Thyroid gland (tissue), 4 donors: ENCODE results near the gene RYR3.

Source experiments
- CTCF ChIP-seq, 6 experiments: fragments of 200-600 bp in 3 of 6; fragments of 450-650 bp in 3 of 6; sonication (generic) in 3 of 6; IDR thresholded peaks; one replicate each; pipeline ENCODE4 v1.5.1; 2016 to 2019; ENCODE audit warnings: antibody characterized with exemption in 6 of 6, mild to moderate bottlenecking in 2 of 6, inconsistent platforms in 1 of 6, moderate library complexity in 1 of 6
- POLR2A ChIP-seq, 2 donors: fragments of 450-650 bp; IDR thresholded peaks; one replicate each; pipeline ENCODE4 v1.6.1; 2017; ENCODE audit warnings: antibody characterized with exemption in 2 of 2, mild to moderate bottlenecking in 2 of 2, moderate library complexity in 1 of 2

- TF ChIP-seq POLR2A (IDR thresholded peaks at IDR 0.05) (no peak), CTCF (IDR thresholded peaks at IDR 0.05) (no peak)
Observed at GRCh38 chr15:33910741-33911140, 600.0 kb downstream of the RYR3 start.
